GM18517 (cell line): Measurements from ENCODE around the gene VWC2L.

Source experiments
- ATAC-seq: cut with Tn5 transposase; IDR thresholded peaks from one replicate; pipeline ENCODE4 v1.9.1; 2021; ENCODE audit warnings: mild to moderate bottlenecking, moderate library complexity; ENCODE audit not compliant: unreplicated experiment

Gene VWC2L

GRCh38 chr2:214533541-214533940, 122.7 kb downstream of the VWC2L start:
- no peak for ATAC-seq

- no peak for ATAC-seq
Measured at GRCh38 chr2:214536625-214537024, 125.8 kb downstream of the VWC2L start.

- no peak for ATAC-seq
Measured at GRCh38 chr2:214537929-214538328, 127.1 kb downstream of the VWC2L start.

GRCh38 chr2:214542295-214542694, 131.4 kb downstream of the VWC2L start:
- ATAC-seq: no peak

GRCh38 chr2:214542866-214543265, 132.0 kb downstream of the VWC2L start:
- no peak for ATAC-seq

- ATAC-seq: no peak
Measured at GRCh38 chr2:214543386-214543955, 132.6 kb downstream of the VWC2L start.

- no peak for ATAC-seq
Measured at GRCh38 chr2:214545898-214546542, 135.2 kb downstream of the VWC2L start.

- no peak for ATAC-seq
Measured at GRCh38 chr2:214547931-214548330, 137.1 kb downstream of the VWC2L start.

GRCh38 chr2:214549946-214550345, 139.1 kb downstream of the VWC2L start:
- ATAC-seq: no peak

- ATAC-seq: no peak
Measured at GRCh38 chr2:214550786-214551185, 139.9 kb downstream of the VWC2L start.

- ATAC-seq: no peak
Measured at GRCh38 chr2:214557884-214558283, 147.0 kb downstream of the VWC2L start.

- ATAC-seq: no peak
Measured at GRCh38 chr2:214558341-214558740, 147.5 kb downstream of the VWC2L start.

GRCh38 chr2:214560176-214560575, 149.3 kb downstream of the VWC2L start:
- no peak for ATAC-seq

- ATAC-seq: no peak
Measured at GRCh38 chr2:214560618-214561190, 149.8 kb downstream of the VWC2L start.

- no peak for ATAC-seq
Measured at GRCh38 chr2:214565246-214565645, 154.4 kb downstream of the VWC2L start.

GRCh38 chr2:214566457-214566856, 155.6 kb downstream of the VWC2L start:
- no peak for ATAC-seq

- no peak for ATAC-seq
Measured at GRCh38 chr2:214569419-214570035, 158.7 kb downstream of the VWC2L start.

GRCh38 chr2:214574084-214574781, 163.4 kb downstream of the VWC2L start:
- no peak for ATAC-seq

- ATAC-seq: no peak
Measured at GRCh38 chr2:214575030-214575429, 164.2 kb downstream of the VWC2L start.

- ATAC-seq: no peak
Measured at GRCh38 chr2:214575465-214575864, 164.6 kb downstream of the VWC2L start.

- no peak for ATAC-seq
Measured at GRCh38 chr2:214577769-214578168, 166.9 kb downstream of the VWC2L start.

- ATAC-seq: no peak
Measured at GRCh38 chr2:214578442-214578841, 167.6 kb downstream of the VWC2L start.
